ENCODE data around the gene CBARP.
A peak's percentile ranks its signal among the peaks of the same experiment; 100 is the strongest.
"Not testable (repeated sequence)": the region's sequence is repeated elsewhere in the genome, so short reads cannot be mapped to it uniquely, and the experiment has no call there.

Gene CBARP

DNA sequence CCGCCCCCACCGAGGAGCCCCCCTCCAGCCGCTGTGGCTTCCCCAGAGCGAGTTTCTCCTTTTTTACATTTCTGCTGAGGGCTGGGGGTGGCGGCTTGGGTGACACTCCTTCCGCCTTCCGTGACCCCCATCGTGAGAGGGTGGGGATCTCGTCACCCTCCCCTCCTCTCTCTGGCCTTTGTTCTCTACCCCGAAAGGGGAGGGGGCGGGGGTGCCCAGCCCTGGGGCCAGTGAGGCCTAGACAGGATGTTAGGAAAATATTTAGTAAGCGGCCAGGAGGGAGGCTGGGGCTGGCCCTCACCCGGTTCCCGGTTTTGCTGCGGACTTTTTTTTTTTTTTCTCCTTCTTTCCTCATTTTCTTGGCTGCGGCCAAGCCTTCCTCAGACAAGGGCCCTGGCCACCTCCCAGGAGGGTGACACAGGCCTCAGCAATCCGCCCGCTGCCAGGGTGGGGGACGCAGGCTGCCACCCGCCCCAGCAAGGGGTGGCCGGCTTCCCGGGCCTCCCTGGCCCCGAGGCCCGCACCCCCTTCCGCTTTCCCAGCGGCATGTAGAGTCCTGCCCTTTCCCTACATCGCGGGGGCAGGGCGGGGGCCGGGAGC lies 14.5 kb upstream of the CBARP start:
- DNase-seq (ENCODE audit: low read depth), result no peak

- no peak for DNase-seq (ENCODE audit: low read depth)
Measured at GRCh38 chr19:1251330-1252220, 13.8 kb upstream of the CBARP start.

DNA sequence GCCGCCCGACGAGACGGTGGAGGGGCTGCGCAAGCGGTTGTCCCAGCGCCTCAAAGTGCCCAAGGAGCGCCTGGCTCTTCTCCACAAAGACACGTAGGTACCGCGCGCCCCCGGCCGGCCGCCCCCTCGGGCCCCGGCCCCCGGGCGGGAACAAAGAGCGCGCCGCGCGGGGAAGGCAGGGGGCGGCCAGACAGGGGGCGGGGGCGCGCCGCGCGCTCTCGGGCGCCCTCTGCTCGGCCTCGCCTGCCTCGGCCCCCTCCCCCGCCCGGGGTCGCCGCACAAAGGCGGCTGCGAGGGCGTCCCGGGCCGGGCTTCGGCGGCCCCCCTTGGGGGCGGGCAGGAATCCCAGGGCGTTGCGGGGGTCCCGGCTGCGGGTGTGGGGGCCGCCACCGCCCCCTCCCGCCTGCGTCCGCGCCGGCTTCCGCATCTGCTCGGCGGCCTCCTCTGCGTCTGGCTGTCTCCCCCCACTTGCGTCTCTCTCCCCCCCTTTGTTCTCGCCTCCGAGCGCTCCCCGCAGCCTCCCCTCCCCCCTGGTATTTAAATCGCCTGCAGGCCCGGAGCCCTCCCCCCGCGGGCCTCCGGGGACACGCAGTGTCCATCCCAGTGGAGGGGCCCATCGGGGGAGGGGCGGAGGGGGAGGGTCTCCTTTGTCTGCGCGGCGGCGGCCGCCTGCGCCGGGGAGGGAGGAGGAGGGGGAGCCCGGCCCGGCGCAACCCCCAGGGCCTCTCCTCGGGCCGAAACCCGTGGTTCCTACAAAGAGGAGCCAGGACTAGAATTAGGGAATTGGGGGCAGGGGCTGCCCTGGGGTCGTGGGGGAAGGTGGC lies 12.8 kb upstream of the CBARP start:
- DNase-seq (ENCODE audit: low read depth), result no peak

DNA sequence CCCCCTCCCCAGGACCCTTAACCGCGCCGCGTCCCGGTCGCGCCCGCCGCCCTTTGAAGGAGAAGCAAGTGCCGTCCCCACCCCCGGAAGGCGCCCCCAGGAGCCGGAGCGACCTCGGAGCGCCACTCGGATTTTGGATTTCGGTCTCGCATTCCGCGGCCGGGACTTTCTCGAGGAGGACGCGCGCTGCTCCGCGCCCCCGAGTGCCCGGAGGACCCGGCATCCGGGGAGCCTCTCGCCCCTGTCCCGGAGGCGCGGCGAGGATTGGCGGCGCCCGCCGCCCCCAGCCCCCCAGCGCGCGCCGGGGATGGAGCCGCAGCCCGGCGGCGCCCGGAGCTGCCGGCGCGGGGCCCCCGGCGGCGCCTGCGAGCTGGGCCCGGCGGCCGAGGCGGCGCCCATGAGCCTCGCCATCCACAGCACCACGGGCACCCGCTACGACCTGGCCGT lies 12.2 kb upstream of the CBARP start:
- no peak for DNase-seq (ENCODE audit: low read depth)

DNA sequence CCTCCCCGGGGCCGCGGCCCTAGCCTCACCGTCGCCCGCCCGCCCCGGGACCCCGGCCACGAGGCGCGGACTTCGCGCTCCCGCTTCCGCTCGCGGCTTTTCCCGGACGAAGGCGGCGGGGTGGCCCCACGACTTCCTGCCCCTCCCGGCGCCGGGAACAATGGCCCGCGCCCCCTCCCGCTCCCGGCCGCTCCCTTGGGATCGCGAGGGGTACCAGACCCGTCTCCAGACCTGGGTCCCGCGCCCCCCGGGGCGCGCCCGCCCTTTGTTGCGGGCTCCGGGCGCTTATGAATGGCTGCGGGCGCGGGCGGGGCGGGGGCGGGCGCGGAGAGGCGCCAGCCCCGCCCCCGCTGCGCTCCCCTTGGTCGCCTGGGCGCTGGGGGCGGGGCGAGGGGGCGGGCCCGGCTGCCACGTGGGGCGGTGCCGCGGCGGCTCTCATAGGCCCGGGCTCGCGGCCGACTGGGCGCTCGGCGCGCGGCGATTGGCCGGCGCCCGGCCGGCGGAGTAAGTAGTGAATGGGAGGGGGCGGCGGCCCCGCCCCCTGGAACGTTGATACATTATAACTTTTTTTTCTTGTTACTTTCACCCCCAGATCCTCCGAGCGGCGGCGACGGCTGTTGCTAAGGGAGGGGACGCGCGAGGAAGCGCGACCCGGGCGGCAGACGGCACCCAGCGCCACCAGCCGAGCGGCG lies 11.6 kb upstream of the CBARP start:
- peak; percentile 78 for DNase-seq (ENCODE audit: low read depth)

DNA sequence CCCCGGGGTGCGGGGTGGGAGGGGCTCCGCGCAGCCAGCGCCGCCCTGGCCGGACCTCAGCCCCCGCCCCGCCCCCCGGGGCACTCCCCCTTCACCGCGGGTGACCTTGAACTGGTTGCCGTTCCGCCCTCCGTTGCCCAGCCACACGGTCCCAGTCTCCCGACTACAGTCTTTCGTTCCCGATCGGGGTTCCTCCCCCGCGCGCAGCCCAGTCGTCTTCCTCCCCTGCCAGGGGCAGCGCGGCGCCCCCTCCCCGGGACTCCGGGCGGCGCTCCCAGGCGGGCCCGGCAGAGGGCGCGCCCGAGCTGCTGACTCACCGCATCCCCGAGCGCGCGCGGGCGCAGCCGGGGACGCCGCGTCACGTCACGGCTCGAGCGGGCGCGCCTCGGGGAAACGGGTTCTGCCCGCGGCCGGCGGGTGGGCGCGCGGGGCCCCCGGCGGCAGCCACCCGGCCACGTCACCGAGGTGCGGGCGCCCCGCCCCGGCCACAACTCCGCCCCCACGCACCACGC lies 11.0 kb upstream of the CBARP start:
- DNase-seq (ENCODE audit: low read depth), result peak; percentile 61

- no peak for DNase-seq (ENCODE audit: low read depth)
Measured at GRCh38 chr19:1248139-1248785, 10.5 kb upstream of the CBARP start, which contains the start of gene MIDN. Gene MIDN (plus strand): TSS chr19:1248583. CDS start chr19:1250297, 1,714 bp downstream.

GRCh38 chr19:1247748-1248138 lies 9.9 kb upstream of the CBARP start:
- no peak for DNase-seq (ENCODE audit: low read depth)

DNA sequence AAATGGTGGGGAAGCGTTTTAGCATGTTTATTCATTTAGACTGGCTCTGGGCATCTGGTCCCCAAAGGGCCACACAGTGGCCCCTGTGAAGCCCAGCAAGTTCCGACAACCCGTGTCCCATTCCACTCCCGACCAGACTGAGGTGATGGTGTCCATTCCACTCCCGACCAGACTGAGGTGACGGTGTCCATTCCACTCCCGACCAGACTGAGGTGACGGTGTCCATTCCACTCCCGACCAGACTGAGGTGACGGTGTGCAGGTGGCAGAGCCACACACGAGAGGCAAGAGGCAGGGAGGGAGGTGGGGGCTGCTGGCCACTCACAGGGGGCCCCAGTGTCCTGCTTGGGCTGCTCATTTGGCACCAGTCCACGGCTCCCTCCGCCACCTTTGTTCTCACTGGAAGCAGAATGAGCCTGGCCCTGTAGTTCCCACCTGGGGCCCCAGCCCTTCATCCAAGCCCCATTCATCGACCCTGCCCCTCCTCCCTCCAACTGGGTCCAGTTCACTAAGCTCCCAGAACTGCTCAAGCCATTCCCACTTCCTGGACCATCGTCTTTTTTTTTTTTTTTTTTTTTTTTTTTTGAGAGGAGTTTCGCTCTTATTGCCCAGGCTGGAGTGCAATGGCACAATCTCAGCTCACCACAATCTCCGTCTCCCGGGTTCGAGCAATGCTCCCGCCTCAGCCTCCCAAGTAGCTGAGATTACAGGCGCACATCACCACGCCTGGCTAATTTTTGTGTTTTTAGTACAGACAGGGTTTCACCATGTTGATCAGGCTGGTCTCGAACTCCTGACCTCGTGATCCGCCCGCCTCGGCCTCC lies 8.7 kb upstream of the CBARP start:
- DNase-seq (ENCODE audit: low read depth), result not testable (repeated sequence)

DNA sequence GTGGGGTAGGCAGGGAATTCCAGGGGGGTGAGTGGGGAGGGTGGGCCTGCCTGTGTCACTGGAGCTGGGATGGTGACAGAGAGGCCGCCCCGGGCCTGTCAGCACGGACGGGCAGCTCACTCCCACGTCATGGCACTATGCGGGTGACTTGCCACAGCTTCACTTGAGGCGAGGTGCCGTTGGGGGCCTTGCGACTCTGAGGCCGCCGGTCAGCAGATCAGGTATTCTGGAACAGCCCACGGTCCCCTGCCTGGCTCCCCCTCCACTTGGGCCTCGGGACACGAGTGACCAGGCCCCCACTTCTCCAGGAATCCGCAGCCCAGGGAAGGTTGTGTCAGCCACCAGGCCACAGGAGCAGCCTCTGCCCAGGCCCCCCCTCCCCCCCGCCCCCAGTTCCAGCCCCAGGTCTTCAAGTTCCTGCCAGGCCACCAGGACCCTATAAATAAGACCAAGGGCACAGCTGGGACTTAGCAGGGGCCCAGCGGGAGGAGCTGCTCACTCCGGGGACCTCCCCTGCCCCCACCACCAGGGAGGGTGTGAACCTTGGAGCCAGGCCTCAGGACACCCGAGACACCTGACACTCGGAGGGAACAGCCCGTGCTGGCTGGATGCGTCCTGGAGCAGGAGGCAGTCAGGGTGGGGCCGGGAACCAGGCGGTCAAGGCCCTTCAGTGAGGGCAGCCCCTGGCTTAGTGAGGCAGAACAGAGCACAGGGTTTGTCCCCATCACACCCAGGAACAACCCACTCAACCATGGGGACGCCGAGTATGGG lies 7.9 kb upstream of the CBARP start:
- no peak for DNase-seq (ENCODE audit: low read depth)

DNA sequence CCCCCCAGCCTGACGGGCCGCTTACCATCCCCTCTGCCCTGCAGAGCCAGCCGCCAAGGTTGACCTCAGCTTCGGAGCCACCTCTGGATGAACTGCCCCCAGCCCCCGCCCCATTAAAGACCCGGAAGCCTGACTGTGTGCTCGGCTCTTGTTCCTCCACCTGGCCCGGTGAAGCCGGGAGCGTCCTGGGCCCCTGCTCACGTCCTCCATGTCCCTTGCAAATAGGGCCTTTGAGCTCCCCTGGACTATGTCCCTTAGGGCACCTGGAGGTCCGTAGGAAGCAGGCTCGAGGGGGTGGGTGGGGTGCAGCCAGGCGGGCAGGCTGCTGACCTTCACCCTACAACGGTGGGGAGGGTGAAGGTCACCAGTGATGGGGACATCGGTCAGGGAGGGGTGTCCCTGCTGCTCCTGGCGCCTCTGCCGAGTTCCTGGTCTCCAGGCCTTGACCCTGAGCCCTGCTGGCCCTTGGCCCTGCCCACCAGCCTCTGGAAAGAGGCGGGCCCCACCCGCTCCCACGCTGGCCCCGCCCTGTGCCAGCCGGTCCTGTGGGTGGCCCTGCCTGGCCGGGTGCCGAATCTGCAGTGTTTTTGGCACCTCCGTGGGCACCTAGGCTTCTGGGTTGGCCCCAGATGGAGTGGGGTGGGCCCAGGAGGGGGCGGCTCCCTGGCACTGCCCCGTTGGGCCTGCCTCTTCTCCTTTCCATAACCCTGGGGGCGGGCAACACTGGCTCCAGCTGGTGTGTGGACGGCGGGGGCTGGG lies 7.1 kb upstream of the CBARP start:
- no peak for DNase-seq (ENCODE audit: low read depth)

DNA sequence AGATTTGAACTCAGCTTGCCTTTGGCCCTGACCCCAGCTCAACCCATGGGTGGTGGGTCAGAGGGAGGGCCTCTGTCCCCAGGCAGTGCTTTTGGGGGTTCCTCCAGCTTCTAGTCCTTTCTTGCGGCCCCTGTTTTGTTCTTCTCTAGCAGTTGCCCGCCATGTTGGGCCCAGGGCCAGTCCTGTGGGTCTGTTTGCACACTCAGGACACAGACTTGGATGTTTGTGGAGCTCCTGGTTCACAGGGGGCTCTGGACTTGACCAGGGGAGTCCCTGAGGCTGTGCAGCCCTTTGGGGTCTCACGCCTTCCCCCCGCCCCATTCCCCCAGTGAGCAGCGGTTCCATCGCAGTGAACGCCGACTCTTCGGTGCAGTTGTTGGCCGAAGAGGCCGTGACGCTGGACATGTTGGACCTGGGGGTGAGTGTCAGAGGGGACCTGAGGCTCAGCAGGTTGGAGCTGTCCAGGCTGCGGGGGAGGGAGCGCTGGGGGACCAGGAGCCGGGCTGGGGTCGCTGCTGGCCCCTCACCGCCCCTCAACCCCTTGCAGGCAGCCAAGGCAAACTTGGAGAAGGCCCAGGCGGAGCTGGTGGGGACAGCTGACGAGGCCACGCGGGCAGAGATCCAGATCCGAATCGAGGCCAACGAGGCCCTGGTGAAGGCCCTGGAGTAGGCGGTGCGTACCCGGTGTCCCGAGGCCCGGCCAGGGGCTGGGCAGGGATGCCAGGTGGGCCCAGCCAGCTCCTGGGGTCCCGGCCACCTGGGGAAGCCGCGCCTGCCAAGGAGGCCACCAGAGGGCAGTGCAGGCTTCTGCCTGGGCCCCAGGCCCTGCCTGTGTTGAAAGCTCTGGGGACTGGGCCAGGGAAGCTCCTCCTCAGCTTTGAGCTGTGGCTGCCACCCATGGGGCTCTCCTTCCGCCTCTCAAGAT lies 6.2 kb upstream of the CBARP start:
- peak; percentile 72 for DNase-seq (ENCODE audit: low read depth)

DNA sequence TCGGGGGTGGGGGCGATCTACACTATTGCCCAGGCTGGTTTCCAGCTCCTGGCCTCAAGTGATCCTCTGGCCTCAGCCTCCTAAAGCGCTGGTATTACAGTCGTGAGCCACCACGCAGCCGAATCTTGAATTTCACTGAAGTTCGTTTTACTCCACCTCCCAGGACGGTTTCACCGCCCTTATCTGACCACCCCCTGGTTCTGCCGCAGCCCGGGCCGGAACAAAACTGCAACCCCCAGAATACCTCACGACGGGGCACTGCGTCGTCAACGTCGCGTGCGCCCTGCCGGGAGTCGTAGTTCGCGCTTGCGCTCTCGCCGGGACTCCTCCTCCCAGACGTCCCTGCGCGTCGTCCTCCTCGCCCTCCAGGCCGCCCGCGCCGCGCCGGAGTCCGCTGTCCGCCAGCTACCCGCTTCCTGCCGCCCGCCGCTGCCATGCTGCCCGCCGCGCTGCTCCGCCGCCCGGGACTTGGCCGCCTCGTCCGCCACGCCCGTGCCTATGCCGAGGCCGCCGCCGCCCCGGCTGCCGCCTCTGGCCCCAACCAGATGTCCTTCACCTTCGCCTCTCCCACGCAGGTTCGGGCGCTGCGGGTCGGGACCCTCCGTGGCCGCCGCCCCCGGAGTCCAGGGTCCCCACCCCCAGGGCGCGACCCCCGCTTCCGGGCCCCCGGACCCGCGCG lies 3.8 kb upstream of the CBARP start, which contains the start of gene ATP5F1D:
Gene ATP5F1D, plus strand, starts transcription at position 335 of the 679 bp plus-strand sequence. Its CDS starts 100 bp downstream, at position 435.
- DNase-seq (ENCODE audit: low read depth), result peak; percentile 84

GRCh38 chr19:1240925-1241324 lies 3.1 kb upstream of the CBARP start:
- no peak for DNase-seq (ENCODE audit: low read depth)

DNA sequence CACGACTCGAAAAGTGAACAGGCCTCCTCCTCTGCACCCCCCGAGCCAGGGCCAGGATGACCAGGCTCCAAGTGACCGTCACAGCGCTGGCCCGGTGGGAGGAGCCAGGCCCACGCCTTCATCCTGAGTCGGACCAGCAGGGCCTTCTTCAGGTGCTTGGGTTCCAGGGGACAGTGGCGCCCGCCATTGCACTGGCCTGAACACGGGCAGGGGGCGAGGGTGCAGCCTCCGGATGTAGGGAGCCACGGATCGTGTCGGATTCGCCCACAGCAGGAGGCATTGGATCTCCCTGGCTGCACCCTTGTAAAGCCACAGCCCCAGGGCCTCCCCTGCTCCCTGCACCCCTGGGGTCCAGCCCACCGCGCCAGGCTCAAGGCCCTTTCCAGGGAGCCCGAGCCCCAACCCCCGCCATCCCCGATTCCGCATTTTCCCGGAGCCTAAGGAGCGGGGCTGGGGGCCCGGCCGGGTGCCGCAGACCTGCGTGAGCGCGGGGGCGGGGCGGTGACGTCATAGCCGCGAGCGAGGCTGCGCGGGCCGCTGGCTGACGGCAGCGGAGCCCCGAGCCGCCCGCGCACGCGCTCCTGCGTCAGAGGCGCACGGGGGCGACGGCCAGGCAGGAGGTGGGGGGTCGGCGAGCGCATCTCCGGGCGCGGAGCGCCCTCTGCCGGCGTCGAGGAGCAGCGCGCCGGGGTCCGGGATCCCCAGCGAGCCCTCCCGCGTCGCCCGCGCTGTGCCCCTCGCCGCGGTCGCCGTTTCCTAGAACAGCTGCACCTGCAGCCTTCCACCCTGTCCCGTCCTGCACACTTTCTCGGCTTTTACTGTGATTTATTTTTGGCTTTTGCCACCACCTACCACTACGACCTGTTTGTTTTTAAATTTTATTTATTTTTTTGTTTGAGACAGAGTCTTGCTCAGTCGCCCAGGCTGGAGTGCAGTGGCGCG lies 2.3 kb upstream of the CBARP start:
- DNase-seq (ENCODE audit: low read depth), result peak; percentile 78

DNA sequence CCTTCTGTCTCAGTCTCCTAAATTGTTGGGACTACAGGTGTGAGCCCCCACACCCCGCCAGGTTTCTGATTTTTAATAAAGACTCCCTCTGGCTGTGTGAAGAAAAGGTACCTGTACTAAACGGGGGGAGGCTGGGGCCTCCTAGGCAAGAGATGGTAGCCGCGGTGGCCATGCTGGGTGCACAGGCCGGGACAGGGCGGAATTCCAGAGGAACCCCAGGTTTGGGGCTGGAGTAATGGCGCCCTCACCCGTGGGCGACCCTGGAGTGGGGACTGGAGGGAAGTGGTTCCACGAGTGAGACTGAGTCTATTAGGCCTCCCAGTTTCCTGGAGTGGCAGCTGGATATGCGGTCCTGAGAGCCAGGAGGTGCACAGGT lies 1.6 kb upstream of the CBARP start:
- no peak for DNase-seq (ENCODE audit: low read depth)

All from stimulated activated CD8-positive, alpha-beta memory T cell treated with anti-CD3 and anti-CD28 coated beads, Interleukin-7, amount 100 ng/mL, for 24 hours (primary cell).